K562 (cell line): ENCODE data around the gene VPS18. TPM values are rescaled to one million over a fixed set of nuclear protein-coding genes. Genes with fewer than 3 reads are reported as not detected.
A peak's percentile ranks its signal among the peaks of the same experiment; 100 is the strongest.

Experiments
- ATAC-seq: fragments of 200-7000 bp; cut with Tn5 transposase; 3 replicates; pipeline ENCODE4 v1.9.1; 2020; ENCODE audit warnings: moderate library complexity
- BruUV-seq: library from RNA; stranded (reverse); fragments of 400-500 nt; replicated peaks from 2 replicates; lab custom pipeline; 2021; lab: Mats Ljungman, UMichigan
- CTCF ChIA-PET: fragments of 300-600 bp; formaldehyde crosslinking; extraction: SDS; loops from one replicate; lab custom pipeline; 2021; ENCODE audit warnings: low intra/inter-chr PET ratio; lab: Yijun Ruan, JAX
- POLR2A ChIA-PET: fragments of 300-600, 350-650 bp; sonication (Branson Sonifier 250); formaldehyde crosslinking; extraction: SDS; loops from one replicate; lab custom pipeline; 2021; ENCODE audit warnings: antibody characterized with exemption, inconsistent platforms; lab: Yijun Ruan, JAX
- DNase-seq, 4 experiments: peaks; one replicate each; pipeline versions ENCODE4 v3.0.0 to v3.0.0-alpha.2; 2011 to 2018; ENCODE audit warnings: low spot score in 3 of 4, mixed read lengths in 3 of 4; ENCODE audit errors: extremely low read depth in 1 of 4
- FAIRE-seq: peaks from 2 replicates; lab custom pipeline; 2011; peaks lifted over from hg19 to GRCh38; lab: Jason Lieb, UNC
- H2AFZ ChIP-seq: 2 replicates; pipeline ENCODE4 v1.6.0; 2011; ENCODE audit warnings: low read depth, low read length, control low read depth, inconsistent platforms
- H3K27ac ChIP-seq: fragments of 200-600 bp; 3 replicates; pipeline ENCODE4 v1.8.0; 2011; ENCODE audit warnings: low read depth, mild to moderate bottlenecking, control low read depth, inconsistent platforms, low read length, moderate library complexity, mixed read lengths; ENCODE audit errors: extremely low read depth
- H3K27me3 ChIP-seq, 2 experiments: fragments of 300-600 bp in 1 of 2; 2 replicates in 1 of 2; 3 replicates in 1 of 2; pipeline versions ENCODE4 v1.6.0 to v1.8.0; 2011; ENCODE audit warnings: inconsistent platforms in 2 of 2, low read length in 2 of 2, mild to moderate bottlenecking in 1 of 2, mixed read lengths in 1 of 2, moderate library complexity in 1 of 2; ENCODE audit not compliant: control insufficient read depth in 2 of 2, insufficient read depth in 2 of 2
- H3K36me3 ChIP-seq: fragments of 300-600 bp; 3 replicates; pipeline ENCODE4 v1.8.0; 2011; ENCODE audit warnings: mild to moderate bottlenecking, low read length, inconsistent platforms; ENCODE audit not compliant: control insufficient read depth, insufficient read depth
- H3K4me1 ChIP-seq, 2 experiments: fragments of 200-600 bp in 1 of 2; replicated peaks in 1 of 2; 2 replicates in 1 of 2; 3 replicates in 1 of 2; pipeline versions ENCODE4 v1.5.1 to v1.8.0; 2011; ENCODE audit warnings: inconsistent platforms in 2 of 2, low read length in 2 of 2, mild to moderate bottlenecking in 1 of 2, mixed read lengths in 1 of 2, moderate library complexity in 1 of 2; ENCODE audit not compliant: control insufficient read depth in 2 of 2, insufficient read depth in 2 of 2
- H3K4me2 ChIP-seq: 2 replicates; pipeline ENCODE4 v1.6.1; 2011; ENCODE audit warnings: low read length, control low read depth, inconsistent platforms, mixed read lengths; ENCODE audit not compliant: insufficient read depth
- H3K4me3 ChIP-seq: fragments of 200-600 bp; sonication (generic), shearing (Covaris generic); 2 replicates; pipeline ENCODE4 v1.5.1; 2016; ENCODE audit warnings: control low read depth, inconsistent platforms
- H3K79me2 ChIP-seq: fragments of 200-600 bp; 3 replicates; pipeline ENCODE4 v1.8.0; 2011; ENCODE audit warnings: low read length, inconsistent platforms; ENCODE audit not compliant: control insufficient read depth, insufficient read depth
- H3K9ac ChIP-seq, 2 experiments: 2 replicates each; pipeline versions ENCODE4 v1.6.0 to v1.6.1; 2011; ENCODE audit warnings: low read depth in 2 of 2, low read length in 2 of 2, control low read depth in 1 of 2, inconsistent platforms in 1 of 2, mild to moderate bottlenecking in 1 of 2, mixed read lengths in 1 of 2; ENCODE audit not compliant: insufficient read depth in 1 of 2
- H3K9me1 ChIP-seq: one replicate; pipeline ENCODE4 v1.6.0; 2011; ENCODE audit warnings: inconsistent platforms, mild to moderate bottlenecking, low read length, moderate library complexity; ENCODE audit not compliant: control insufficient read depth, insufficient read depth
- H3K9me3 ChIP-seq: replicated peaks from 2 replicates; pipeline ENCODE4 v1.5.1; 2011; ENCODE audit warnings: low read depth, low read length, inconsistent platforms; ENCODE audit not compliant: control insufficient read depth, insufficient read depth
- H4K20me1 ChIP-seq: replicated peaks from 2 replicates; pipeline ENCODE4 v1.6.1; 2011; ENCODE audit warnings: low read length, inconsistent platforms, mixed read lengths; ENCODE audit not compliant: control insufficient read depth, insufficient read depth
- CBX3 ChIP-seq, 2 experiments: IDR thresholded peaks; 1 replicate in 1 of 2; 2 replicates in 1 of 2; pipeline ENCODE4 v1.6.1; 2012; ENCODE audit warnings: inconsistent platforms in 2 of 2, low read length in 2 of 2, borderline replicate concordance in 1 of 2, control low read depth in 1 of 2
- KAT2B ChIP-seq: IDR thresholded peaks from one replicate; pipeline ENCODE4 v1.6.1; 2012; ENCODE audit warnings: low read depth, mild to moderate bottlenecking, control low read depth, inconsistent platforms, low read length, moderate library complexity
- KDM1A ChIP-seq, 2 experiments: fragments of 450-650 bp; IDR thresholded peaks; 2 replicates each; pipeline ENCODE4 v1.6.1; 2016; ENCODE audit warnings: mild to moderate bottlenecking in 2 of 2
- NR2C2 ChIP-seq, 2 experiments: fragments of 200-800 bp in 1 of 2; sonication (Bioruptor generic) in 1 of 2; sonication (generic) in 1 of 2; formaldehyde crosslinking in 1 of 2; IDR thresholded peaks; 2 replicates each; pipeline versions ENCODE4 v1.6.1 to v1.8.0; 2016 to 2022; ENCODE audit warnings: mild to moderate bottlenecking in 1 of 2, missing compliant biosample characterization in 1 of 2, missing genetic modification characterization in 1 of 2, missing genetic modification reagents in 1 of 2
- PBX2 ChIP-seq, 2 experiments: IDR thresholded peaks in 1 of 2; conservative IDR thresholded peaks in 1 of 2; 2 replicates each; pipeline ENCODE4 v1.6.1; 2016; ENCODE audit warnings: low read depth in 2 of 2, mild to moderate bottlenecking in 1 of 2, missing compliant biosample characterization in 1 of 2, missing genetic modification characterization in 1 of 2, moderate library complexity in 1 of 2
- YBX1 ChIP-seq: fragments of 450-650 bp; IDR thresholded peaks from 2 replicates; pipeline ENCODE4 v1.7.1; 2016; ENCODE audit warnings: mild to moderate bottlenecking
- ZNF644 ChIP-seq: fragments of 200-800 bp; sonication (Bioruptor generic); IDR thresholded peaks from 2 replicates; pipeline ENCODE4 v1.6.1; 2016; ENCODE audit warnings: low read depth, missing genetic modification characterization, missing compliant biosample characterization
- ZNF717 ChIP-seq: fragments of 250-450 bp; sonication (Bioruptor Pico); IDR thresholded peaks from 2 replicates; pipeline ENCODE4 v1.5.0; 2021
- WGBS: fragments of 100-300 bp; shearing (Covaris generic); methylation state at CpG from one replicate; pipeline ENCODE4 v1.1.6; 2016; ENCODE audit warnings: low coverage, mixed read lengths; ENCODE audit not compliant: insufficient coverage; ENCODE audit errors: missing lambda C conversion rate; 5-methylcytosine and 5-hydroxymethylcytosine counted together
- in situ Hi-C: fragments of 300-500 bp; cut with MboI; formaldehyde crosslinking; loops from 4 replicates; pipeline ENCODE4 v1.15.0; 2018; ENCODE audit warnings: inconsistent platforms, mixed read lengths
- intact Hi-C: fragments of 100-400 bp; cut with micrococcal nuclease; formaldehyde crosslinking; loops from 2 replicates; pipeline ENCODE4 v1.14.2; 2022
- polyA plus RNA-seq, 8 experiments: library from polyadenylated mRNA; depleted of rRNA in 4 of 8; stranded (reverse) in 5 of 8; unstranded in 3 of 8; fragments of >200 nt; fragmentation: Nextera tagmentation in 2 of 8; fragmentation: Illumina TruSeq in 1 of 8; extraction: Ambion mirVana in 2 of 8; extraction: Trizol in 1 of 8; gene quantifications; 2 replicates each; pipeline versions ENCODE4 v1.2.1 to v1.2.3, GENCODE V29; 2011 to 2014; ENCODE audit warnings: inconsistent platforms in 1 of 8, missing spikeins in 1 of 8
- total RNA-seq, 7 experiments: library from RNA; depleted of rRNA in 6 of 7; stranded (reverse); fragments of >200 nt in 6 of 7; fragmentation: Illumina TruSeq in 2 of 7; extraction: Trizol in 2 of 7; gene quantifications; 2 replicates each; pipeline versions ENCODE4 v1.2.1 to v1.2.3, GENCODE V29; 2011 to 2021; ENCODE audit warnings: low replicate concordance in 1 of 7

The VPS18 gene
- total and polyA plus RNA-seq, 9 of the 15 experiments (the other 6 are each of a cell fraction or from before 2014, with no cell fraction given) = 0.73 to 19.9 (median 8.5) TPM

- Histone ChIP-seq H3K4me2 (no peak overlapping the region), H4K20me1 (peaks cover 20% of the 10 kb centered on the region; the same call in 1 of the 2 replicates), H3K4me1 (peaks cover 11 to 23% of the 10 kb centered on the region in 2 experiments; a peak in 4 of 5 replicates), H3K27ac (no peak overlapping the region), H3K9me1 (no peaks in the 10 kb centered on the region), H2AFZ (no peak overlapping the region), H3K36me3 (peaks cover 13% of the 10 kb centered on the region; the same call in 2 of the 3 replicates), H3K27me3 (no peaks in the 10 kb centered on the region), H3K9me3 (no peaks in the 10 kb centered on the region), H3K79me2 (no peaks in the 10 kb centered on the region), H3K9ac (0 out of 4 replicates have a peak overlapping the region, but pooled peaks of 1 of the 2 experiments have one; percentile 43), H3K4me3 (no peak overlapping the region)
- ATAC-seq = no peak
- no peak for TF ChIP-seq ZNF717 (CRISPR knock-in tag)
- BruUV-seq = no TSS peak
- in situ Hi-C loops = loop anchor here (5.0 kb wide), 1 partner anchor 114 kb away; no protein-coding TSS in a partner anchor
- FAIRE-seq = no peak
- DNase-seq = no peak
- intact Hi-C loops = loop anchor here (5.0 kb wide), 1 partner anchor 59 kb away; no protein-coding TSS in a partner anchor
- ChIA-PET CTCF (no interaction called here), POLR2A (interaction anchor here (1.1 to 1.7 kb wide), 4 partner anchors 8 to 209 kb away, joined by 3 to 10 read pairs (median 7); no protein-coding TSS in a partner anchor)
- WGBS = 90% methylated on average over 7 of the region's 7 CpGs
These were observed 13.8 kb downstream of the VPS18 start for GRCh38 chr15:40908095-40908494.

GRCh38 chr15:40909662-40910630 is 15.7 kb downstream of the VPS18 start:
- Histone ChIP-seq H3K36me3 (peaks cover under 1% of the 10 kb centered on the region; the same call in 1 of the 3 replicates), H3K4me1 (peaks cover 11 to 25% of the 10 kb centered on the region in 2 experiments; a peak in 4 of 5 replicates), H3K27ac (no peak overlapping the region), H3K4me3 (no peak overlapping the region), H3K27me3 (no peaks in the 10 kb centered on the region), H3K9me1 (no peaks in the 10 kb centered on the region), H3K9me3 (no peaks in the 10 kb centered on the region), H3K9ac (no peak overlapping the region), H3K4me2 (no peak overlapping the region), H2AFZ (no peak overlapping the region), H3K79me2 (no peaks in the 10 kb centered on the region), H4K20me1 (0 out of 2 replicates have a peak, but pooled peaks cover 6% of the 10 kb centered on the region)
- no TSS peak for BruUV-seq
- CTCF ChIA-PET = no interaction called here
- ATAC-seq = no peak
- intact Hi-C loops = loop anchor here (5.0 kb wide), 1 partner anchor 57 kb away; no protein-coding TSS in a partner anchor
- no peak for FAIRE-seq
- in situ Hi-C loops = loop anchor here (5.0 kb wide), 1 partner anchor 112 kb away; no protein-coding TSS in a partner anchor
- WGBS = 66% methylated on average over 17 of the region's 17 CpGs
- POLR2A ChIA-PET = interaction anchor here (0.5 to 0.9 kb wide), 3 partner anchors 13 to 445 kb away, joined by 3 to 4 read pairs (median 3); no protein-coding TSS in a partner anchor
- DNase-seq = no peak
- TF ChIP-seq NR2C2 (CRISPR knock-in tag; IDR thresholded peaks at IDR 0.05) = peak; percentile 65; the same call in 1 of the 2 replicates
- peak; percentile 62 for TF ChIP-seq NR2C2 (tag; IDR thresholded peaks at IDR 0.05)
- TF ChIP-seq KAT2B = no peak
- TF ChIP-seq CBX3 (IDR thresholded peaks at IDR 0.05; ENCODE audit: borderline replicate concordance in 1 of 2, low read length in 2 of 2) = no peak
- no peak for TF ChIP-seq PBX2 (CRISPR knock-in tag; IDR thresholded peaks at IDR 0.05; ENCODE audit: low read depth)
- TF ChIP-seq PBX2 (tag; conservative IDR thresholded peaks at IDR 0.05; ENCODE audit: low read depth) = no peak
- TF ChIP-seq ZNF644 (tag) = no peak
- TF ChIP-seq KDM1A (IDR thresholded peaks at IDR 0.05) = no peak
- no peak for TF ChIP-seq YBX1
